Tibial artery (tissue), 4 donors: ENCODE data around the gene KIF13A.

ENCODE experiments used
- DNase-seq, 2 donors: peaks; one replicate each; pipeline ENCODE4 v3.0.0-alpha.2; 2019
- H3K27ac ChIP-seq, 2 donors: fragments of 200-600 bp; sonication (generic) in 1 of 2; 1 replicate in 1 of 2; 2 replicates in 1 of 2; pipeline ENCODE4 v1.5.1; 2018 to 2019; ENCODE audit warnings: mild to moderate bottlenecking in 1 of 2
- H3K27me3 ChIP-seq, 2 donors: fragments of 200-600 bp; sonication (generic) in 1 of 2; one replicate each; pipeline versions ENCODE4 v1.5.1 to v1.6.0; 2016 to 2019
- H3K36me3 ChIP-seq, 3 donors: fragments of 200-600 bp; sonication (generic) in 2 of 3; one replicate each; pipeline ENCODE4 v1.5.1; 2016 to 2019; ENCODE audit warnings: mild to moderate bottlenecking in 2 of 3
- H3K4me1 ChIP-seq, 4 donors: fragments of 200-600 bp; sonication (generic) in 2 of 4; 1 replicate in 3 of 4; 2 replicates in 1 of 4; pipeline ENCODE4 v1.5.1; 2016 to 2019
- H3K4me3 ChIP-seq, 2 donors: fragments of 200-600 bp; sonication (generic) in 1 of 2; 1 replicate in 1 of 2; 2 replicates in 1 of 2; pipeline ENCODE4 v1.5.1; 2018 to 2019; ENCODE audit warnings: mild to moderate bottlenecking in 2 of 2
- H3K9me3 ChIP-seq, 3 donors: fragments of 200-600 bp; sonication (generic) in 1 of 3; one replicate each; pipeline ENCODE4 v1.5.1; 2016 to 2019
- CTCF ChIP-seq, 2 experiments: fragments of 200-600 bp in 1 of 2; fragments of 450-650 bp in 1 of 2; IDR thresholded peaks; one replicate each; pipeline ENCODE4 v1.5.1; 2017 to 2019; ENCODE audit warnings: antibody characterized with exemption in 2 of 2, mild to moderate bottlenecking in 1 of 2, moderate library complexity in 1 of 2
- intact Hi-C: fragments of 100-400 bp; cut with DNase I; formaldehyde crosslinking; loops from one replicate; pipeline ENCODE4 v1.15.0; 2023; ENCODE audit warnings: low total_unique reads

Gene KIF13A

DNA sequence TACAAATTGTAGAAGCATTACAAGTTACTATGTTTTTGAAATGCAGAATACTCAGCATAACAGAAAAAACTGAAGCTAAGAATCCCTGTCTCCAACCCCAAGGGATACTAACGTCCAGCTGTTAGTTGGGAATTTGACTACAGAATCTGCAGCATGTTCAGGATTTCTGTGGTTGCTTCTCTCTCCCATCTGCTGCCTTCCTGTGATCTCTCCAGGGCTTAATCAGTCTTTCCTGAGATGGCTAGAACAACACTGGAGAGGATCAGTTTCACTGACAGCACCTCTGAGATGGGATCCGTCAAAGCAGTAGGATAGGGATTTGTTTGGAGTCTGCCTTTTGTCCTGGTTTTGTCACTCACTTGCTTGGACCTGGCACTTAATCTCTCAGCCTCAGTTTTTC, 207.4 kb downstream of the KIF13A start:
- Histone ChIP-seq H3K27me3 (no peaks in the 10 kb centered on the region), H3K36me3 (peaks cover 94 to 100% (median 97%) of the 10 kb centered on the region in 3 donors), H3K27ac (no peak overlapping the region), H3K4me1 (no peaks in the 10 kb centered on the region), H3K4me3 (no peak overlapping the region), H3K9me3 (no peaks in the 10 kb centered on the region)
- intact Hi-C loops: no loop called here
- no peak for TF ChIP-seq CTCF (IDR thresholded peaks at IDR 0.05)
- no peak for DNase-seq

- Histone ChIP-seq H3K4me1 (no peaks in the 10 kb centered on the region), H3K27me3 (no peaks in the 10 kb centered on the region), H3K27ac (no peak overlapping the region), H3K4me3 (no peak overlapping the region), H3K9me3 (no peaks in the 10 kb centered on the region), H3K36me3 (peaks cover 79 to 93% (median 86%) of the 10 kb centered on the region in 3 donors)
- intact Hi-C loops: no loop called here
- DNase-seq: no peak
- no peak for TF ChIP-seq CTCF (IDR thresholded peaks at IDR 0.05)
Observed at GRCh38 chr6:17771609-17772008, 215.8 kb downstream of the KIF13A start.

GRCh38 chr6:17768881-17769280, 218.6 kb downstream of the KIF13A start:
- Histone ChIP-seq H3K4me1 (no peaks in the 10 kb centered on the region), H3K27me3 (no peaks in the 10 kb centered on the region), H3K36me3 (peaks cover 73 to 93% (median 73%) of the 10 kb centered on the region in 3 donors), H3K4me3 (no peak overlapping the region), H3K27ac (no peak overlapping the region), H3K9me3 (no peaks in the 10 kb centered on the region)
- intact Hi-C loops: no loop called here
- no peak for DNase-seq
- TF ChIP-seq CTCF (IDR thresholded peaks at IDR 0.05): no peak

GRCh38 chr6:17768388-17768787, 219.0 kb downstream of the KIF13A start:
- no peak for DNase-seq
- Histone ChIP-seq H3K9me3 (no peaks in the 10 kb centered on the region), H3K27ac (no peak overlapping the region), H3K4me3 (no peak overlapping the region), H3K36me3 (peaks cover 73 to 92% (median 73%) of the 10 kb centered on the region in 3 donors), H3K4me1 (no peaks in the 10 kb centered on the region), H3K27me3 (no peaks in the 10 kb centered on the region)
- intact Hi-C loops: no loop called here
- no peak for TF ChIP-seq CTCF (IDR thresholded peaks at IDR 0.05)

DNA sequence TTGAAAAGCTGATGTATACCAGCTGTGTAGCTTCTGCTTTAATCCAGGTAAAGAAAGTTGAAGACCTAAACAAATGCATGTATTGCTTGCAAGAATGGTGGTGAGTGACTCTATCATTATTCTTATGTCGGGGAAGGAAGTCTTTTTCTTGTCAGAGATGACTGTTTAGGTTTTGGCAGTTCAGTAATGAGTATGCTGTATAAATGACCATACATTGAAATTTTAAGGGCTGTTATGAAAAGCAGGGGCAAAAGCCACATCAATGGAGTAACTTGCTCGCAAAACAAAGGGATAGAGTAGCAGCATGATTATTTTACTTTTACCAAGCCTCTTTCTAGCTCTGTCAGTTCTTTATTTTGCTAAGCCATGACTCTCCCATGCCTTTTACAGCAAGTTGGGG, 224.8 kb downstream of the KIF13A start:
- H3K9me3 ChIP-seq: no peaks in the 10 kb centered on the region
- no peak for DNase-seq
- H3K27ac ChIP-seq: no peak overlapping the region
- no peak for TF ChIP-seq CTCF (IDR thresholded peaks at IDR 0.05)
- H3K4me3 ChIP-seq: no peak overlapping the region
- no peaks in the 10 kb centered on the region for H3K27me3 ChIP-seq
- peaks cover 48 to 83% (median 60%) of the 10 kb centered on the region in 3 donors for H3K36me3 ChIP-seq
- intact Hi-C loops: no loop called here
- no peaks in the 10 kb centered on the region for H3K4me1 ChIP-seq

DNA sequence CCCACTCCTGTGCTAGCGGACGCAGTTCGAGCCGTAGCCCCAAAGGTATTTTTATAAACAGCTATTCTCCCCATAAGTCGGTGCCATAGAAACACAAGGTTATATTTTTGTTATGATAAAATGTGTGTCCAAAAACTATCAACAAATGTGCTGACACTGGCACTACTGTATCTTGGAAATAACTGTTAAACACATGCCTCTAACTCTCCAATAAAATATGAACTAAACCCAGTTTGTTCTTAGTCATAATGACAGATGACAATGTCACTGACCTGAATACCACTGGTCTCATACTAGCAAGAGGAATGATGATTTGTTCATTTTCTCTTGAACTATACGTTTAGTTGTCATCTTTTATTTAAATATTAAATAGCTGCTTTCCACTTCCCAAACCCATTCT, 229.3 kb downstream of the KIF13A start:
- Histone ChIP-seq H3K9me3 (no peaks in the 10 kb centered on the region), H3K4me3 (no peak overlapping the region), H3K4me1 (no peaks in the 10 kb centered on the region), H3K27me3 (no peaks in the 10 kb centered on the region), H3K27ac (no peak overlapping the region), H3K36me3 (peaks cover 24 to 42% (median 27%) of the 10 kb centered on the region in 3 donors)
- no peak for DNase-seq
- intact Hi-C loops: no loop called here
- no peak for TF ChIP-seq CTCF (IDR thresholded peaks at IDR 0.05)
